ENCODE data around the gene TUBB3.
"Not testable (repeated sequence)": the region's sequence is repeated elsewhere in the genome, so short reads cannot be mapped to it uniquely, and the experiment has no call there.

TUBB3 gene

GRCh38 chr16:89902980-89903379 lies 20.2 kb upstream of the TUBB3 start:
- DNase-seq (ENCODE audit: low read depth): no peak

GRCh38 chr16:89903908-89904515 lies 19.1 kb upstream of the TUBB3 start:
- no peak for DNase-seq (ENCODE audit: low read depth)

GRCh38 chr16:89904606-89905510 lies 18.3 kb upstream of the TUBB3 start:
- DNase-seq (ENCODE audit: low read depth): no peak

- DNase-seq (ENCODE audit: low read depth): no peak
Observed at GRCh38 chr16:89905511-89906139, 17.5 kb upstream of the TUBB3 start.

- no peak for DNase-seq (ENCODE audit: low read depth)
Observed at GRCh38 chr16:89906140-89907025, 16.8 kb upstream of the TUBB3 start.

GRCh38 chr16:89907055-89907814 lies 15.9 kb upstream of the TUBB3 start:
- no peak for DNase-seq (ENCODE audit: low read depth)

- no peak for DNase-seq (ENCODE audit: low read depth)
Observed at GRCh38 chr16:89908236-89908635, 14.9 kb upstream of the TUBB3 start.

GRCh38 chr16:89909777-89910716 lies 13.1 kb upstream of the TUBB3 start:
- peak; percentile 37 for DNase-seq (ENCODE audit: low read depth)

- no peak for DNase-seq (ENCODE audit: low read depth)
Observed at GRCh38 chr16:89910717-89911354, 12.3 kb upstream of the TUBB3 start.

- no peak for DNase-seq (ENCODE audit: low read depth)
Observed at GRCh38 chr16:89911375-89911774, 11.8 kb upstream of the TUBB3 start.

- DNase-seq (ENCODE audit: low read depth): no peak
Observed at GRCh38 chr16:89912143-89912542, 11.0 kb upstream of the TUBB3 start.

GRCh38 chr16:89912627-89913026 lies 10.5 kb upstream of the TUBB3 start:
- DNase-seq (ENCODE audit: low read depth): no peak

- no peak for DNase-seq (ENCODE audit: low read depth)
Observed at GRCh38 chr16:89913408-89914387, 9.4 kb upstream of the TUBB3 start.

- not testable (repeated sequence) for DNase-seq (ENCODE audit: low read depth)
Observed at GRCh38 chr16:89914642-89915285, 8.4 kb upstream of the TUBB3 start.

- no peak for DNase-seq (ENCODE audit: low read depth)
Observed at GRCh38 chr16:89915303-89916232, 7.6 kb upstream of the TUBB3 start.

GRCh38 chr16:89917773-89918452 lies 5.2 kb upstream of the TUBB3 start:
- DNase-seq (ENCODE audit: low read depth): peak; percentile 43
